PC-3 (cell line): ENCODE measurements around the gene ENTPD7. TPM values are rescaled to one million over a fixed set of nuclear protein-coding genes. Genes with fewer than 3 reads are reported as not detected.

Experiments used
- ATAC-seq: fragments of 200-7000 bp; cut with Tn5 transposase; 2 replicates; pipeline ENCODE4 v1.9.1; 2020; ENCODE audit warnings: mild to moderate bottlenecking, moderate library complexity
- BruUV-seq: library from RNA; stranded (reverse); fragments of 400-500 nt; replicated peaks from 2 replicates; lab custom pipeline; 2021; lab: Mats Ljungman, UMichigan
- CTCF ChIA-PET: fragments of 300-600 bp; sonication (Branson Sonifier 250); formaldehyde crosslinking; loops from one replicate; lab custom pipeline; 2022; ENCODE audit warnings: antibody characterized with exemption; lab: Charles Lee
- POLR2A ChIA-PET: fragments of 300-600 bp; sonication (Branson Sonifier 250); formaldehyde crosslinking; loops from one replicate; lab custom pipeline; 2022; ENCODE audit warnings: antibody characterized with exemption; ENCODE audit not compliant: unreplicated experiment; lab: Charles Lee
- DNase-seq: peaks from one replicate; pipeline ENCODE4 v3.0.0-alpha.2; 2015
- H2AFZ ChIP-seq: fragments of 300-600 bp; sonication (generic); 2 replicates; pipeline ENCODE4 v1.6.0; 2016; ENCODE audit warnings: antibody characterized with exemption, low read length
- H3F3A ChIP-seq: fragments of 300-600 bp; sonication (generic); one replicate; pipeline ENCODE4 v1.6.0; 2017; ENCODE audit warnings: antibody characterized with exemption, low read length, control low read depth, mild to moderate bottlenecking; ENCODE audit not compliant: unreplicated experiment
- H3K27ac ChIP-seq: fragments of 300-600 bp; sonication (generic); 2 replicates; pipeline ENCODE4 v1.5.1; 2016; ENCODE audit warnings: mild to moderate bottlenecking, low read length
- H3K27me3 ChIP-seq: fragments of 300-600 bp; sonication (generic); 2 replicates; pipeline ENCODE4 v1.6.1; 2016; ENCODE audit warnings: low read length, mixed read lengths
- H3K36me3 ChIP-seq: fragments of 300-600 bp; sonication (generic); 2 replicates; pipeline ENCODE4 v1.6.1; 2016; ENCODE audit warnings: low read depth, mixed run types, low read length, mixed read lengths
- H3K4me1 ChIP-seq: fragments of 300-600 bp; sonication (generic); 2 replicates; pipeline ENCODE4 v1.5.1; 2016; ENCODE audit warnings: low read length; ENCODE audit not compliant: insufficient read depth
- H3K4me2 ChIP-seq: fragments of 300-600 bp; sonication (generic); 2 replicates; pipeline ENCODE4 v1.6.0; 2016; ENCODE audit warnings: low read length
- H3K4me3 ChIP-seq: fragments of 300-600 bp; sonication (generic); 2 replicates; pipeline ENCODE4 v1.5.1; 2016; ENCODE audit warnings: mild to moderate bottlenecking, low read length, mixed read lengths
- H3K79me2 ChIP-seq: fragments of 300-600 bp; sonication (generic); 2 replicates; pipeline ENCODE4 v1.6.1; 2017; ENCODE audit warnings: low read length, mixed read lengths
- H3K9ac ChIP-seq: fragments of 300-600 bp; sonication (generic); 2 replicates; pipeline ENCODE4 v1.6.0; 2016; ENCODE audit warnings: mild to moderate bottlenecking, low read length
- H3K9me2 ChIP-seq: fragments of 300-600 bp; sonication (generic); replicated peaks from 2 replicates; pipeline ENCODE4 v1.6.1; 2016; ENCODE audit warnings: mixed run types, low read length, mixed read lengths
- H3K9me3 ChIP-seq: fragments of 300-600 bp; sonication (generic); 2 replicates; pipeline ENCODE4 v1.6.1; 2016; ENCODE audit warnings: low read length, mixed read lengths
- H4K20me1 ChIP-seq: fragments of 300-600 bp; sonication (generic); 2 replicates; pipeline ENCODE4 v1.6.1; 2016; ENCODE audit warnings: low read length, mixed read lengths
- CTCF ChIP-seq: fragments of 300-600 bp; sonication (generic); conservative IDR thresholded peaks from 2 replicates; pipeline ENCODE4 v1.5.1; 2017; ENCODE audit warnings: antibody characterized with exemption, low read depth, mild to moderate bottlenecking, low read length
- EZH2 ChIP-seq: fragments of 300-600 bp; sonication (generic); IDR thresholded peaks from one replicate; pipeline ENCODE4 v1.6.1; 2017; ENCODE audit warnings: antibody characterized with exemption, mild to moderate bottlenecking, low read length; ENCODE audit not compliant: unreplicated experiment
- EZH2phosphoT487 ChIP-seq: fragments of 300-600 bp; sonication (generic); IDR thresholded peaks from 2 replicates; pipeline ENCODE4 v1.6.1; 2018; ENCODE audit warnings: mild to moderate bottlenecking, antibody characterized with exemption, low read length, borderline replicate concordance
- intact Hi-C: fragments of 100-400 bp; cut with micrococcal nuclease; formaldehyde crosslinking; loops from 2 replicates; pipeline ENCODE4 v1.9.0; 2023
- total RNA-seq: library from RNA; depleted of rRNA; stranded (reverse); fragments of >200 nt; gene quantifications from 2 replicates; pipeline ENCODE4 v1.2.3, GENCODE V29; 2014

ENTPD7 gene
- total RNA-seq, 1 experiment from 2014 or later: 6.8 TPM

- ChIA-PET POLR2A (interaction anchor here (0.6 kb wide), 1 partner anchor 44 kb away, joined by 3 read pairs; no protein-coding TSS in a partner anchor), CTCF (no interaction called here)
- intact Hi-C loops: no loop called here
- H3K9ac ChIP-seq: no peak overlapping the region
- H3F3A ChIP-seq: peaks cover 3% of the 10 kb centered on the region
- peaks cover 24% of the 10 kb centered on the region for H3K79me2 ChIP-seq
- no peak overlapping the region for H3K4me2 ChIP-seq
- no peaks in the 10 kb centered on the region for H4K20me1 ChIP-seq
- TF ChIP-seq EZH2phosphoT487: no peak
- no peak for TF ChIP-seq CTCF
- TF ChIP-seq EZH2: no peak
- H3K9me2 ChIP-seq: no peaks in the 10 kb centered on the region
- no peaks in the 10 kb centered on the region for H3K27me3 ChIP-seq
- H2AFZ ChIP-seq: no peak overlapping the region
- ATAC-seq (no peak), DNase-seq (no peak)
- BruUV-seq: no TSS peak
- H3K36me3 ChIP-seq: no peaks in the 10 kb centered on the region
- no peaks in the 10 kb centered on the region for H3K9me3 ChIP-seq
- peaks cover 30% of the 10 kb centered on the region for H3K4me1 ChIP-seq
- H3K27ac ChIP-seq: no peak overlapping the region
- no peak overlapping the region for H3K4me3 ChIP-seq
Observed at GRCh38 chr10:99665304-99665703, 6.0 kb downstream of the ENTPD7 start.

GRCh38 chr10:99667108-99667751 is 7.9 kb downstream of the ENTPD7 start:
- ChIA-PET POLR2A (no interaction called here), CTCF (interaction anchor here (0.5 kb wide), 1 partner anchor 76 kb away, joined by 10 read pairs; no protein-coding TSS in a partner anchor)
- no peaks in the 10 kb centered on the region for H3K9me3 ChIP-seq
- peak overlapping the region; percentile 35 for H3K4me2 ChIP-seq
- intact Hi-C loops: no loop called here
- H2AFZ ChIP-seq: no peak overlapping the region
- no peaks in the 10 kb centered on the region; the same call in 1 of the 2 replicates for H3K36me3 ChIP-seq
- no peaks in the 10 kb centered on the region for H3K9me2 ChIP-seq
- no peaks in the 10 kb centered on the region for H4K20me1 ChIP-seq
- ATAC-seq (peak; percentile 99), DNase-seq (peak; percentile 71)
- no peaks in the 10 kb centered on the region for H3K27me3 ChIP-seq
- H3K4me1 ChIP-seq: peaks cover 13% of the 10 kb centered on the region
- peak overlapping the region; percentile 14; the same call in 1 of the 2 replicates for H3K27ac ChIP-seq
- H3K4me3 ChIP-seq: no peak overlapping the region
- peaks cover 3% of the 10 kb centered on the region for H3F3A ChIP-seq
- no TSS peak for BruUV-seq
- peaks cover 14% of the 10 kb centered on the region for H3K79me2 ChIP-seq
- no peak overlapping the region for H3K9ac ChIP-seq
- TF ChIP-seq EZH2phosphoT487: no peak
- TF ChIP-seq EZH2: no peak
- no peak for TF ChIP-seq CTCF

GRCh38 chr10:99671386-99671785 is 12.1 kb downstream of the ENTPD7 start:
- peaks cover 12% of the 10 kb centered on the region for H3K4me1 ChIP-seq
- no TSS peak for BruUV-seq
- no peak overlapping the region for H3K4me3 ChIP-seq
- peaks cover 3% of the 10 kb centered on the region for H3F3A ChIP-seq
- POLR2A ChIA-PET: no interaction called here
- ATAC-seq (no peak), DNase-seq (no peak)
- no peaks in the 10 kb centered on the region for H3K9me3 ChIP-seq
- intact Hi-C loops: no loop called here
- no peak overlapping the region for H3K9ac ChIP-seq
- H3K36me3 ChIP-seq: no peaks in the 10 kb centered on the region; the same call in 1 of the 2 replicates
- H4K20me1 ChIP-seq: no peaks in the 10 kb centered on the region
- H3K27ac ChIP-seq: no peak overlapping the region
- H3K79me2 ChIP-seq: no peaks in the 10 kb centered on the region
- no peak for TF ChIP-seq EZH2phosphoT487
- no peak for TF ChIP-seq CTCF
- TF ChIP-seq EZH2: no peak
- H3K4me2 ChIP-seq: no peak overlapping the region
- H3K9me2 ChIP-seq: no peaks in the 10 kb centered on the region
- CTCF ChIA-PET: no interaction called here
- no peaks in the 10 kb centered on the region for H3K27me3 ChIP-seq
- H2AFZ ChIP-seq: no peak overlapping the region
